Keratinocyte (primary cell): ENCODE measurements around the gene EPHA1. TPM values are rescaled to one million over a fixed set of nuclear protein-coding genes. Genes with fewer than 3 reads are reported as not detected.

ENCODE experiments used
- DNase-seq: peaks from one replicate; pipeline ENCODE4 v3.0.0-alpha.2; 2011; ENCODE audit warnings: low read depth, missing footprints, low spot score
- FAIRE-seq: peaks from 2 replicates; lab custom pipeline; 2011; peaks lifted over from hg19 to GRCh38; lab: Jason Lieb, UNC
- H2AFZ ChIP-seq: 2 replicates; pipeline ENCODE4 v1.6.0; 2012; ENCODE audit warnings: low read length, control low read depth, inconsistent platforms; ENCODE audit not compliant: control insufficient read depth
- H3K27ac ChIP-seq: 2 replicates; pipeline ENCODE4 v1.5.1; 2011; ENCODE audit warnings: low read length; ENCODE audit not compliant: control insufficient read depth, insufficient read depth
- H3K27me3 ChIP-seq: 3 replicates; pipeline ENCODE4 v1.6.0; 2011; ENCODE audit warnings: low read length; ENCODE audit not compliant: control insufficient read depth, insufficient read depth; ENCODE audit errors: extremely low read depth
- H3K36me3 ChIP-seq, 2 experiments: 2 replicates in 1 of 2; 3 replicates in 1 of 2; pipeline ENCODE4 v1.5.1; 2011; ENCODE audit warnings: low read length in 2 of 2, mild to moderate bottlenecking in 1 of 2; ENCODE audit not compliant: control insufficient read depth in 2 of 2, insufficient read depth in 2 of 2; ENCODE audit errors: extremely low read depth in 1 of 2
- H3K4me1 ChIP-seq: 3 replicates; pipeline ENCODE4 v1.5.1; 2011; ENCODE audit warnings: low read length; ENCODE audit not compliant: control insufficient read depth, insufficient read depth; ENCODE audit errors: extremely low read depth
- H3K4me2 ChIP-seq: 3 replicates; pipeline ENCODE4 v1.6.0; 2011; ENCODE audit warnings: low read depth, low read length; ENCODE audit not compliant: control insufficient read depth, insufficient read depth; ENCODE audit errors: extremely low read depth
- H3K4me3 ChIP-seq, 3 experiments: fragments of 200-600 bp in 1 of 3; sonication (generic) in 1 of 3; 2 replicates in 2 of 3; 3 replicates in 1 of 3; pipeline ENCODE4 v1.5.1; 2011 to 2016; ENCODE audit warnings: low read length in 3 of 3, mild to moderate bottlenecking in 3 of 3, control low read depth in 2 of 3, inconsistent platforms in 1 of 3, low read depth in 1 of 3, mixed read lengths in 1 of 3, mixed run types in 1 of 3, moderate library complexity in 1 of 3; ENCODE audit not compliant: control insufficient read depth in 2 of 3, insufficient read depth in 2 of 3; ENCODE audit errors: extremely low read depth in 1 of 3
- H3K79me2 ChIP-seq: 2 replicates; pipeline ENCODE4 v1.6.0; 2012; ENCODE audit warnings: low read length; ENCODE audit not compliant: control insufficient read depth, insufficient read depth
- H3K9ac ChIP-seq: 3 replicates; pipeline ENCODE4 v1.6.0; 2011; ENCODE audit warnings: low read length; ENCODE audit not compliant: control insufficient read depth, insufficient read depth; ENCODE audit errors: extremely low read depth
- H3K9me1 ChIP-seq: 3 replicates; pipeline ENCODE4 v1.6.0; 2011; ENCODE audit warnings: low read length; ENCODE audit not compliant: control insufficient read depth, insufficient read depth; ENCODE audit errors: extremely low read depth
- H3K9me3 ChIP-seq: 2 replicates; pipeline ENCODE4 v1.5.1; 2012; ENCODE audit warnings: low read depth, low read length; ENCODE audit not compliant: control insufficient read depth
- H4K20me1 ChIP-seq: 3 replicates; pipeline ENCODE4 v1.6.0; 2011; ENCODE audit warnings: low read length; ENCODE audit not compliant: control insufficient read depth, insufficient read depth; ENCODE audit errors: extremely low read depth
- CTCF ChIP-seq, 3 experiments: IDR thresholded peaks in 1 of 3; conservative IDR thresholded peaks in 1 of 3; optimal IDR thresholded peaks in 1 of 3; 2 replicates in 2 of 3; 3 replicates in 1 of 3; pipeline versions ENCODE3 to v1.5.1; 2011; ENCODE audit warnings: low read length in 3 of 3, mild to moderate bottlenecking in 3 of 3, moderate library complexity in 2 of 3, control low read depth in 1 of 3, inconsistent platforms in 1 of 3; ENCODE audit not compliant: insufficient read depth in 2 of 3; ENCODE audit errors: extremely low read depth in 1 of 3
- EZH2 ChIP-seq: IDR thresholded peaks from one replicate; pipeline ENCODE4 v1.6.1; 2012; ENCODE audit warnings: inconsistent platforms, mild to moderate bottlenecking, low read length, moderate library complexity
- dilution Hi-C: fragments of 300-500 bp; cut with MboI; formaldehyde crosslinking; loops from one replicate; pipeline ENCODE4 v1.7.0; 2020; ENCODE audit warnings: low sequenced_read_pairs; ENCODE audit not compliant: extremely low pct_ligation_motif_present
- polyA plus RNA-seq, 5 experiments: library from polyadenylated mRNA; depleted of rRNA in 3 of 5; stranded (reverse) in 3 of 5; stranded (forward) in 1 of 5; unstranded in 1 of 5; fragments of >200 nt; gene quantifications; 1 replicate in 1 of 5; 2 replicates in 3 of 5; 3 replicates in 1 of 5; pipeline versions ENCODE4 v1.2.1 to v1.2.3, GENCODE V29; 2011 to 2012; ENCODE audit warnings: missing spikeins in 2 of 5, low read depth in 1 of 5, low replicate concordance in 1 of 5

EPHA1 gene
- polyA plus RNA-seq, 1 donor (not counting 4 experiments of a cell fraction or from before 2014, with no cell fraction given): 31.9 TPM

- Histone ChIP-seq H2AFZ (peak overlapping the region; percentile 39), H3K4me1 (peaks cover 28% of the 10 kb centered on the region), H4K20me1 (no peaks in the 10 kb centered on the region), H3K9me3 (no peaks in the 10 kb centered on the region), H3K4me3 (peak overlapping the region in 1 of 3 experiments; percentile 40), H3K27me3 (no peaks in the 10 kb centered on the region), H3K9ac (peak overlapping the region; percentile 46), H3K4me2 (peak overlapping the region; percentile 85), H3K79me2 (no peaks in the 10 kb centered on the region), H3K36me3 (no peaks in the 10 kb centered on the region), H3K9me1 (no peaks in the 10 kb centered on the region), H3K27ac (peak overlapping the region; percentile 64)
- peak; percentile 23 for FAIRE-seq
- no peak for DNase-seq
- TF ChIP-seq CTCF (optimal IDR thresholded peaks at IDR 0.05 in 1 of 3, IDR thresholded peaks at IDR 0.05 in 1 of 3, conservative IDR thresholded peaks at IDR 0.05 in 1 of 3; ENCODE audit: extremely low read depth in 1 of 3, insufficient read depth in 2 of 3, low read length in 3 of 3) (no peak), EZH2 (no peak)
- dilution Hi-C loops: no loop called here
These were observed 26.6 kb upstream of the EPHA1 start for GRCh38 chr7:143435266-143435665.

DNA sequence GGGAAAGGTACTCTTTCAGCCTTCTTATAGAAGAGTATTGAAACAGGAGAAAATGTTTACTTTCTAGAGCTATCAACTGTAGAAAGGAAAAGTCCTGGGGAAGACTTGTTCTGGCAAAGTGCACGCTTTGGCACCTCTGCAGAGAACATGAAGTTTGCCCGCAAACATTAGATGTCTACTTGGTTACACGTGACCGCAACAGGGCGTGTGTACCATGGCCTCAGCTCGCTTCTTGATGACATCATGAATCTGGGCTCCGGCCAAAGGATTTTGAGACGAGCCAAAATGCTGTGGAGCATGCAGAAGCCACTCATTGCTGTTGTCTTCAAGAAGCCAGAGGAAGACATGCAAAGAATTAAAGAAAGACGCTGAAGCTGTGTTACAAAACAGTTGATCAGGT is 26.0 kb upstream of the EPHA1 start:
- peak overlapping the region; percentile 46 for H3K9ac ChIP-seq
- H3K27ac ChIP-seq: peak overlapping the region; percentile 64
- dilution Hi-C loops: no loop called here
- TF ChIP-seq EZH2 (no peak), CTCF (optimal IDR thresholded peaks at IDR 0.05 in 1 of 3, IDR thresholded peaks at IDR 0.05 in 1 of 3, conservative IDR thresholded peaks at IDR 0.05 in 1 of 3; ENCODE audit: extremely low read depth in 1 of 3, insufficient read depth in 2 of 3, low read length in 3 of 3) (no peak)
- peak overlapping the region; percentile 70 for H2AFZ ChIP-seq
- peak overlapping the region; percentile 85 for H3K4me2 ChIP-seq
- no peaks in the 10 kb centered on the region for H3K9me1 ChIP-seq
- no peaks in the 10 kb centered on the region for H4K20me1 ChIP-seq
- peaks cover 33% of the 10 kb centered on the region for H3K4me1 ChIP-seq
- no peaks in the 10 kb centered on the region for H3K9me3 ChIP-seq
- H3K27me3 ChIP-seq: no peaks in the 10 kb centered on the region
- H3K4me3 ChIP-seq: peak overlapping the region in 2 of 3 experiments; percentile 16 to 40
- no peaks in the 10 kb centered on the region for H3K79me2 ChIP-seq
- FAIRE-seq (peak; percentile 93), DNase-seq (peak; percentile 71)
- H3K36me3 ChIP-seq: no peaks in the 10 kb centered on the region
